B cell (primary cell): ENCODE results near the gene PARP8.

Experiments
- CTCF ChIP-seq: fragments of 200-600 bp; IDR thresholded peaks from one replicate; pipeline ENCODE4 v1.8.0; 2022; ENCODE audit warnings: antibody characterized with exemption, mild to moderate bottlenecking
- EZH2 ChIP-seq: IDR thresholded peaks from 2 replicates; pipeline ENCODE4 v1.6.1; 2012; ENCODE audit warnings: borderline replicate concordance, low read depth, mild to moderate bottlenecking, moderate library complexity, low read length; ENCODE audit not compliant: insufficient read depth, poor library complexity, severe bottlenecking

GRCh38 chr5:50726475-50727148, 60.2 kb downstream of the PARP8 start:
- TF ChIP-seq EZH2 (no peak), CTCF (no peak)
